Right hindlimb (tissue), 1 donor: ENCODE measurements around the gene IL21R.

Experiments
- DNase-seq: peaks from one replicate; pipeline ENCODE4 v3.0.0-alpha.2; 2018

Gene IL21R

DNA sequence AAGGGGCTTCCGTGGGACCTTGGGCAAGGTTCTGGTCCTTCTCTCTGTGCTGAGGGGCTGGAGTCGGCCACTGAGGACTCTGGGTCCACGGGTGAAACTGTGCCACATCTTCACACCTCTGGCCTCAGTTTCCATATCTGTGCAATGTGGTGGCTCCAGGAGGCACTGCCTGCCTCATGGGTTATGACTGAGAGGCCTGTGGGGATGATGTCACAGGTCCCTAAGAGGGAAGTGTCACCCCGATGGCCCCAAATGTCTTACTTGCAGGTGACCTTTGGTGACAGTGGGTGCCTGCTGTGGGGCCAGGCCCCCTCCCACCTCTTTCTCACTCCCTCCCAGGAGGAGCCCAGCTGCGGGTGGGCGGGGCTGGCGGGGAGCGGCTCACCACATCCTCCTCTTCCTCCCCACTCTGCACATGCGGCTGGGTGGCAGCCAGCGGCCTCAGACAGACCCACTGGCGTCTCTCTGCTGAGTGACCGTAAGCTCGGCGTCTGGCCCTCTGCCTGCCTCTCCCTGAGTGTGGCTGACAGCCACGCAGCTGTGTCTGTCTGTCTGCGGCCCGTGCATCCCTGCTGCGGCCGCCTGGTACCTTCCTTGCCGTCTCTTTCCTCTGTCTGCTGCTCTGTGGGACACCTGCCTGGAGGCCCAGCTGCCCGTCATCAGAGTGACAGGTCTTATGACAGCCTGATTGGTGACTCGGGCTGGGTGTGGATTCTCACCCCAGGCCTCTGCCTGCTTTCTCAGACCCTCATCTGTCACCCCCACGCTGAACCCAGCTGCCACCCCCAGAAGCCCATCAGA is at the start of gene IL21R:
IL21R (plus strand) TSS at position 407 of the 801 bp plus-strand sequence. CDS start 27,898 bp downstream, outside the sequence.
- peak; percentile 85 for DNase-seq

- DNase-seq: no peak
These were observed 48.1 kb upstream of the IL21R start for GRCh38 chr16:27353853-27354252.

DNA sequence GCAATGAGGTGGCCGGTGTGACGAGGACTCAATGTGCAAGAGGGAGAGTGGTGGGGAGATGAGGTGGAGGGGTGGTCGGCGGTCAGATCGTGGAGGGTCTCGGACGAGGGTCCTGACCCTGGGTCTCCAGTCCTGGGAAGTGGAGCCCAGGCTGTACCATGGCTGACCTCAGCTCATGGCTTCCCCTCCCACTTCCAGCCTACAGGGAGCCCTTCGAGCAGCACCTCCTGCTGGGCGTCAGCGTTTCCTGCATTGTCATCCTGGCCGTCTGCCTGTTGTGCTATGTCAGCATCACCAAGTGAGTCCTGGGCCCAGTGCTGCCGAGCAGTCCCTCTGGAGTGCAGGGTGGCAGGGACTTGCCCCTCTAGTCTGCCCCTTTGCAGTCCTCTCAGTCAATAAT is 46.4 kb upstream of the IL21R start:
- DNase-seq: no peak

DNA sequence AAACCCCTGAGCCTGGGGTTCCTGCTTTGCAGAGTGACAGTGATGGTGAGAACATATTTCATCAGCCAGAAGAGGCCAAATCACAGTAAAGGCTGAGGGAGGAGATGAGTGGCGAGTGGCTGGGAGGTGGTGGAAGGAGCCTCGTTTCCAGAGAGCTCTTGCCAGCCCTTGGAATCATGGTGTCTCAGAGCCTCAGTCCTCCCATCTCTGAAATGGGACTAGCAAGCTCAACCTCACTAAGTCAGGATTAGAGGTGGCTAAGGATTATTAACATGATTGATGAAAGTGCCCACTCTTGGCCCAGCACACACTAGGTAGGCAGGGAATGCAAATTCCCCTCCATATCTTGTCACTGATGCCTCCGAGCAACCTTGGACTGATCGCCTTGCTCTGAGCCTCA is 45.2 kb upstream of the IL21R start:
- no peak for DNase-seq

DNA sequence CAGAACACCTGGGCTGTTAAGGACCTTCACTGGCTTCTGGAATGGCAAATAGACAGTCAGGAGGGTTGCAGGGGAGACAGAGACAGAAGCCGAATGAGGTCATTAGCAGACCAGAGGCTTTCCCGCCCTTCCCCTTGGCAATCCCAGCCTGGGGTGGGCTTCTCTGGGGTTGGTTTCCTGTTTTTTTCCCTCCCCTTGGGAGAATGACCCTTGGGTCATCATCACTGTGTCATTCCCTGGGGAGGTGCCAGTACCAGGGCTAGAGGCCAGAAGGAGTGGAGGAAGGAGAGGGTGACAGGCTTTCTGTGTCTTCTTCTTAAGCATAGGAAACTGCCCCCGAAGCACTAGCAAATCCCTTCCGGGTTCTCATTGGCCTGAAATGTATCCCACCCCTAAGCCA is 42.9 kb upstream of the IL21R start:
- no peak for DNase-seq

DNA sequence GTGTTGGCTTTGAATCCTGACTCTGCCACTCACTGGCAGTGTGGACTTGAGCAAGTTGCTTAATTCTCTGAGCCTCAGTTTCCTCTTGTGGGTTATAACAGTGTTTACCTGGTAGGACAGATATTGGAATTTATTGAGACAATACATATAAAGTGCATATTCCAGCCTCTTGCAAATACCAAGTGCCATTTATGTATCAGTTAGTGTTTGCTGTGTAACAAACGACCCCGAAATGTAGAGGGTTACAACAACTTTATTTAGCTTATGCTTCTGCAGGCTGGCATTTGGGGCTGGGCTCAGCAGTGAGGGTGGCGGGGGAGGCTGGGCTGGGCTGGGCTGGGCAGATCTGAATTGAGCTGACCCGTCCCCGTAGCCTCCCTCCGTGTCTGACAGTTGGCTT is 42.4 kb upstream of the IL21R start:
- DNase-seq: no peak

DNA sequence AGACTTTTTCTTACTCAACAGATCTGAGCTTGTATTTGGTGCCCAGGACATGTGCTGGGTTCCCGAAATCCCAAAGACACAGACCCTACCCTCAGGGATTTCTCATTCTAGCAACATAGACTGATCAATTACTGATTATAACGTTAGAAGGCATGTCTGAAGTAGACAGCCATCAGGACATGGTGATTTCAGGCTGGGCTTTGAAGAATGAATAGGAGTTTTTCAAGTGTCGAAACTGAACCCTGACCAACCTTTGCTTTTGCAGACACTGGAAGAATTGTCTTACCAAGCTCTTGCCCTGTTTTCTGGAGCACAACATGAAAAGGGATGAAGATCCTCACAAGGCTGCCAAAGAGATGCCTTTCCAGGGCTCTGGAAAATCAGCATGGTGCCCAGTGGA is 40.0 kb upstream of the IL21R start:
- no peak for DNase-seq

DNA sequence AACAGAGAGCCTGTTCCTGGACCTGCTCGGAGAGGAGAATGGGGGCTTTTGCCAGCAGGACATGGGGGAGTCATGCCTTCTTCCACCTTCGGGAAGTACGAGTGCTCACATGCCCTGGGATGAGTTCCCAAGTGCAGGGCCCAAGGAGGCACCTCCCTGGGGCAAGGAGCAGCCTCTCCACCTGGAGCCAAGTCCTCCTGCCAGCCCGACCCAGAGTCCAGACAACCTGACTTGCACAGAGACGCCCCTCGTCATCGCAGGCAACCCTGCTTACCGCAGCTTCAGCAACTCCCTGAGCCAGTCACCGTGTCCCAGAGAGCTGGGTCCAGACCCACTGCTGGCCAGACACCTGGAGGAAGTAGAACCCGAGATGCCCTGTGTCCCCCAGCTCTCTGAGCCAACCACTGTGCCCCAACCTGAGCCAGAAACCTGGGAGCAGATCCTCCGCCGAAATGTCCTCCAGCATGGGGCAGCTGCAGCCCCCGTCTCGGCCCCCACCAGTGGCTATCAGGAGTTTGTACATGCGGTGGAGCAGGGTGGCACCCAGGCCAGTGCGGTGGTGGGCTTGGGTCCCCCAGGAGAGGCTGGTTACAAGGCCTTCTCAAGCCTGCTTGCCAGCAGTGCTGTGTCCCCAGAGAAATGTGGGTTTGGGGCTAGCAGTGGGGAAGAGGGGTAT is 39.3 kb upstream of the IL21R start:
- no peak for DNase-seq

DNA sequence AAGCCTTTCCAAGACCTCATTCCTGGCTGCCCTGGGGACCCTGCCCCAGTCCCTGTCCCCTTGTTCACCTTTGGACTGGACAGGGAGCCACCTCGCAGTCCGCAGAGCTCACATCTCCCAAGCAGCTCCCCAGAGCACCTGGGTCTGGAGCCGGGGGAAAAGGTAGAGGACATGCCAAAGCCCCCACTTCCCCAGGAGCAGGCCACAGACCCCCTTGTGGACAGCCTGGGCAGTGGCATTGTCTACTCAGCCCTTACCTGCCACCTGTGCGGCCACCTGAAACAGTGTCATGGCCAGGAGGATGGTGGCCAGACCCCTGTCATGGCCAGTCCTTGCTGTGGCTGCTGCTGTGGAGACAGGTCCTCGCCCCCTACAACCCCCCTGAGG is 38.7 kb upstream of the IL21R start:
- no peak for DNase-seq

GRCh38 chr16:27363797-27364196 is 38.2 kb upstream of the IL21R start:
- DNase-seq: no peak

DNA sequence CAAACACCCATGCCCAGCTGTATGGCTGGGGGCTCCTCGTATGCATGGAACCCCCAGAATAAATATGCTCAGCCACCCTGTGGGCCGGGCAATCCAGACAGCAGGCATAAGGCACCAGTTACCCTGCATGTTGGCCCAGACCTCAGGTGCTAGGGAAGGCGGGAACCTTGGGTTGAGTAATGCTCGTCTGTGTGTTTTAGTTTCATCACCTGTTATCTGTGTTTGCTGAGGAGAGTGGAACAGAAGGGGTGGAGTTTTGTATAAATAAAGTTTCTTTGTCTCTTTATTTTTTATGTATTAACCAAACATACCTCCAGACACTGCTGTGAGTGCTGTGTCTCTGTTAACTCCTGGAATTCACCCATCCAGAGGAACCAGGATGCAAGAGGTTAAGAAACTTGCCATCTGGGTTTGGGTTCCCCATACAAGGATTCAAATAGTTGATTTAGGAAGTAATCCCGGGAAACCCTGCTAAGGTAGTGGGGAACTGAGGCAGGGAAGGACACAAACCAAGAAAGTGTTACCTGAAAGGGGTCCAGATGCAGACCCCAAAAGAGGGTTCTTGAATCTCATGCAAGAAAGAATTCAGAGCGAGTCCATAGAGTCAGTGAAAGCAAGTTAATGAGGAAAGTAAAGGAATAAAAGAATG is 37.4 kb upstream of the IL21R start:
- DNase-seq: no peak

DNA sequence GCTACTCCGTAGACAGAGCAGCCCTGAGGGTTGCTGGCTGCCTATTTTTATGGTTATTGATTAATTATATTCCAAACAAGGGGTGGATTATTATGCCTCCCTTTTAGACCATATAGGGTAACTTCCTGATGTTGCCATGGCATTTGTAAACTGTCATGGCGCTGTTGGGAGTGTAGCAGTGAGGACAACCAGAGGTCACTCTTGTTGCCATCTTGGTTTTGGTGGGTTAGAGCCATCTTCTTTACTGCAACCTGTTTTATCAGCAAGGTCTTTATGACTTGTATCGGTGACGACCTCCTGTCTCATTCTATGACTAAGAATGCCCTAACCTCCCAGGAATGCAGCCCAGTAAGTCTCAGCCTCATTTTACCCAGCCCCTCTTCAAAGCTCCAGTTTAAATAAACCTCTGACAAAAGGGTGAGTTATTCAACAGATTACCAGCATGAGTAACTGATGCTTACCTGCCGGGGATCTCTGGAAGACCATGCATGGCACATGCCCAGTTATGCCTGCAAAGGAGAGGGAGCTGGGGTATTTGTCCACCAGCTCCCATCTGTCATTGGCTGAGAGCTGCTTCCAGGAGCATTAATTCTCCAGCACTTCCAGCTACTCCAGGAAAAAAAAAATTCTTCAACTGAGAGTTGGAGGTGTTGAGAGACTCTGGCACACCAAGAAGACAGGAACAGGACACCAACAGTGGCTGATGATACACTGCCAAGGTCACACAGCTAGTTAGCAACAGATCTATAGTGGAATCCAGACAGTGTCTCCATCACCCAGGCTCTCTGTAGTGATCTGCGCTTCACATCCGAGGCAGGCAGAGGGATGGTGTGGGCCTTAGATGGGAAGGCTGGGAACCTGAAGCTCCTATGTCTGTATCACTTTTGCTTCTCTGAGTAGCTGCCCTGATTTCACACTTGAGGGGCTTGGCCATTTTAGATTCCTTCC is 36.6 kb upstream of the IL21R start:
- no peak for DNase-seq

DNA sequence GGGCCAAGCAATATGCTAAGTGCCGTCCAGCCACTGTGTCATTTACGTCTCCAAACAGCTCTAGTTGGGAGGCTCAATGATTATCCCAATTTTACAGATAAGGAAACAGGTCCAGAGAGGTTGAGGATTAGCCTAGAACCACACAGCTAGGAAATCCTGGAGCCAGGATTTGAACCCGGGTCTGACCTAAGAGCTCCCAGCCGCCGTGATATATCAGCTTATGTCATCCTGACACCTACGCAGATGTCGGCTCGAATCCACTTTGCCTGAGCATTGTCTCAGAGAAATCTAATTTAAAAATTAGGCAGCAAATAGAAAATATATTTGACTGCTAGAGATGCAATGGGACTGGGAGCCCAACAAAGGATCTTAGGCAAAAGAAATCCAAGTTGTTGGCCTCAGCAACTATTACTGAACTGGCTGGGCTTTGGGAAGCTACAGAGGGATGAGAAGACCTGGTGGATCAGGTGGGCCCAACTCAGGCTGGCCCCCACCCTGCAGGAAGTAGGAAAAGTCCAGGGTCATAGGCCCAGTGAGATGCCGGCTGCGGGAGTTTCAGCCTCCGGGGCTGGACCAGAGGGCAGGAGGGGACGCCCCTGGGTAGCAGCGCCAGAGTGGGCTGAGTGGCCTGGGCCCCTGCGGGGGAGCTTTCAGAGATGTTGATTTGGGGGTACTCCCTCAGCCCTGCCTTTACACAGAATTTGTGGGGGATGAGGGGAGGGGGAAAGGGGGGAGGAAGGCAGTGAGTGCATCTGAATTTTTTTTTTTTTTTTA is 35.1 kb upstream of the IL21R start:
- no peak for DNase-seq

DNA sequence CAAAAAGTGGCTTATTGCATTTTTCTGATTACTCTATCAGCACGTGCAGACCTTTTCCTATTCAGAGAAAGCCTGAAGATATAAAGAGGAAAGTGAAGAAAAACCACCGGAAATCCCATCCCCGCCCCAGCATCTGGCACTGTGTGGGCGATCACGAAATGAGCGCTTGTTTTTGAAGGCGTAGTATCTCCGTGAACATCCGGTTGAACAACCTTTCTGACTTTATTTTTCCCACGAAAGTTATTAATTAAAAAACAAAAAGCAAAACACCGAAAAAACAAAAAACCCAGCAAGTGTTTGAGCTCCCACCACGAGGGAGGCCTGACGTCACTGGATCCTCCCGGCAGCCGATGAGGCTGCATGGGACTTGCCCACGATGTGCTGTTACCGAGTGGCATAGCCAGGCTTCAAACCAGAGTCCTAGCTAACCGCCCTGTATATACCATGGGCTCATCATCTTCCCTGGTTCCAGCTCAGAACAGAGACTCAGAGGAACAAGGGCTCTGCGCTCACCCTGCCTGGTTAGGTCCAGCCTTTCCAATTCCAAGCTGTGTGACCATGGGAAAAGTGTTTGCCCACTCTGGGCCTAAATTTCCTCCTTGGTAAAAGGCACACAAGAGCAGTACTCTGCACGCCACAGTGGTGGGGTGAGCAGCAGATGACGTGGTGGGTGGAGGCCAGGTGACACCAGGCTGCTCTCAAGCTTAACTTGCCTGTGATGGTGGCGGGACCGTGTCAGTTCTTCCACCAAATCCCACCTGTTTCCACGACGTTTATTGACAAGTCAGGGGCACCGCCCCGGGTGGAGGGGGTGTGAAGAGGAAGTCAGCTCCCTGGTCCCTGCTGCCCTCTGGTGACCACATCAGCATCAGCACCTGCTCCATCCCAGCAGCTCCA is 34.3 kb upstream of the IL21R start:
- DNase-seq: peak; percentile 81

DNA sequence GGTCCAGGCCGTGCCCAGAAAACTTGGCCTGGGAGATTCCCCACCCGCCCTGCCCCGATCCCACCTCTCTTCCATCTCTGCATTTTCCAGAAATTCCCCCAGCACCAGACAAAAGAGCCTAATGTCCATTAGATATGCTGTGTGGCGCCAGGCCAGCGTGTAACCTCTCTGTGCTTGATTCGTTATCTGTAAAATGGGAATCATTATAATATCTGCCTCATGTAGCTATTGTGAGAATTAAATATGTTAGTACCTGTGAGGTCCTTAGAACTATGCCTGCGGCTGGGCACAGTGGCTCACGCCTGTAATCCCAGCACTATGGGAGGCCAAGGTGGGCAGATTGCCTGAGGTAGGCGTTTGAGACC is 33.6 kb upstream of the IL21R start:
- DNase-seq: no peak

DNA sequence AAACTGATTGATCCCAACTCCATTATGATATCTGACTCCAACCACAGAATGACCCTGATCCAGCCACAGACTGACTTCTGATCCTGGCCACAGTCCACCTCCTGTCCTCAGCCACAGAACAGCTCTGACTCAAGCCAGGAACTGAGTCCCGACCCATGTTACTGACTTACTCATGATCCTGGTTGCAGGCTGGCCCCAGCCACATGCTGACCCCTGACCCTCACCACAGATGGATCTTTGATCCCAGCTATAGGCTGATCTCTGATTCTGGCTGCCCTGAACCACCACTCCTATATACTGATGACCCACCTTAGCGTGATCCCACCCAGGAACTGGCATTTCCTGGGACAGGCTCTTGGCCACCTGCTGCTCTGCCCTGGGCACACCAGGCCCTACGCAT is 32.2 kb upstream of the IL21R start:
- DNase-seq: no peak

DNA sequence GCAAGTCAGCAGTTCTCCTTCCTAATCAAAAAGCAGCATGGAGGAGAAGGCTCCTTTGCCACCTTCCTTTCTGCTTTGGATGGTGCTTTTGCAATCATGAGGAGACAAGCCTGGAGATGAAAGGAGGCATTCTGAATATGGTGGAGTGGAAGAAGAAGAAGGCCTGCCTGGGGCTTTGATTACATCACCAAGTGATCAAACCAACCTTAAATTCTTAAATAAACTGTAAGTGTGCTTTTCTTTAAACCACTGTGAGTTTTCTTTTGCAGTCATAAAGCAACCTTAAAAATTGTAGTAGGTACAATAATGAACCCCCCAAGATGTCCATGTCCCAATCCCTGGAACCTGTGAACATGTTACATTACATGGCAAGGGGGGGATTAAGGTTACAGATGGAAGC is 31.7 kb upstream of the IL21R start:
- no peak for DNase-seq

DNA sequence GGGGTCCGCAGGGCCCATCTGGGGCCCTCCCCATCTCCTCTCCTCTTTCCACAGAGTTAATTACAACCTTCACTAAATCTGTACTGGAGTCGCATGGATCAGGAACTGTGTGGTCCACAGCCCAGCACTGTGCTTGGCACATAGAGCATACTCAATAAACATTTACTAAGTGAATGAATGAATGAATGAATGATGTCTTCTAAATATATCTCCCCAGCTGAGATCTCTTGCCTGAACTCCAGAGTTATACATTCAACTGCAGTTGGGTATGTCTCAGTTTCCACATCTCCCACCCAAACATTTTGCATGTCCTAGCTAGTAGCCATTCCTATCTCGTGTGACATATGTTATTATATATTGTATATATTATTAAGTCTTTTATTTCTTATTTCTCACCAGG is 28.7 kb upstream of the IL21R start:
- no peak for DNase-seq

- no peak for DNase-seq
These were observed 27.7 kb upstream of the IL21R start for GRCh38 chr16:27374221-27374803.

- peak; percentile 78 for DNase-seq
These were observed 27.1 kb upstream of the IL21R start for GRCh38 chr16:27374804-27375425.
